PC-9 (cell line): Measurements from ENCODE around the gene PRDM2. TPM values are rescaled to one million over a fixed set of nuclear protein-coding genes. Genes with fewer than 3 reads are reported as not detected.

ENCODE experiments used
- BruUV-seq: library from RNA; stranded (reverse); fragments of 400-500 nt; replicated peaks from 2 replicates; lab custom pipeline; 2021; lab: Mats Ljungman, UMichigan
- CTCF ChIA-PET: fragments of 300-600 bp; sonication (Branson Sonifier 250); formaldehyde crosslinking; loops from one replicate; lab custom pipeline; 2022; ENCODE audit warnings: antibody characterized with exemption; lab: Charles Lee
- POLR2A ChIA-PET: fragments of 300-600 bp; sonication (Branson Sonifier 250); formaldehyde crosslinking; loops from one replicate; lab custom pipeline; 2022; ENCODE audit warnings: antibody characterized with exemption; ENCODE audit not compliant: unreplicated experiment; lab: Charles Lee
- DNase-seq, 2 experiments: peaks; one replicate each; pipeline versions ENCODE4 v3.0.0 to v3.0.0-alpha.2; 2015 to 2022; ENCODE audit warnings: mixed read lengths in 1 of 2
- H2AFZ ChIP-seq: fragments of 200-600 bp; sonication (generic); 2 replicates; pipeline ENCODE4 v1.8.1; 2017; ENCODE audit warnings: antibody characterized with exemption
- H3F3A ChIP-seq: fragments of 200-600 bp; sonication (generic); 2 replicates; pipeline ENCODE4 v1.8.1; 2017; ENCODE audit warnings: antibody characterized with exemption, mild to moderate bottlenecking, low read depth; ENCODE audit not compliant: insufficient read depth
- H3K27ac ChIP-seq: fragments of 200-600 bp; sonication (generic); 2 replicates; pipeline ENCODE4 v1.6.1; 2016; ENCODE audit warnings: mixed run types
- H3K27me3 ChIP-seq: fragments of 200-600 bp; sonication (generic); 2 replicates; pipeline ENCODE4 v1.6.1; 2016; ENCODE audit warnings: low read depth, mixed run types; ENCODE audit not compliant: insufficient read depth
- H3K36me3 ChIP-seq: fragments of 200-600 bp; sonication (generic); 2 replicates; pipeline ENCODE4 v1.6.1; 2016; ENCODE audit warnings: low read depth, mixed run types
- H3K4me1 ChIP-seq: fragments of 200-600 bp; sonication (generic); replicated peaks from 2 replicates; pipeline ENCODE4 v1.6.1; 2016; ENCODE audit warnings: mixed run types; ENCODE audit not compliant: insufficient read depth
- H3K4me2 ChIP-seq: fragments of 200-600 bp; sonication (generic); 2 replicates; pipeline ENCODE4 v1.6.1; 2017; ENCODE audit warnings: mixed run types
- H3K4me3 ChIP-seq: fragments of 200-600 bp; sonication (generic); 2 replicates; pipeline ENCODE4 v1.6.1; 2016; ENCODE audit warnings: mixed run types
- H3K79me2 ChIP-seq: fragments of 200-600 bp; sonication (generic); 2 replicates; pipeline ENCODE4 v1.6.1; 2017; ENCODE audit warnings: low read depth, mixed run types
- H3K9me2 ChIP-seq: fragments of 200-600 bp; sonication (generic); 2 replicates; pipeline ENCODE4 v1.8.1; 2017; ENCODE audit warnings: mild to moderate bottlenecking; ENCODE audit not compliant: insufficient read depth
- H3K9me3 ChIP-seq: fragments of 200-600 bp; sonication (generic); 2 replicates; pipeline ENCODE4 v1.8.1; 2016; ENCODE audit warnings: low read depth; ENCODE audit not compliant: insufficient read depth
- H4K20me1 ChIP-seq: fragments of 200-600 bp; sonication (generic); 2 replicates; pipeline ENCODE4 v1.8.1; 2017; ENCODE audit not compliant: insufficient read depth
- CTCF ChIP-seq: fragments of 200-600 bp; sonication (generic); conservative IDR thresholded peaks from 2 replicates; pipeline ENCODE4 v1.6.1; 2017; ENCODE audit warnings: mixed run types, antibody characterized with exemption, mild to moderate bottlenecking, moderate library complexity
- EZH2 ChIP-seq: fragments of 200-600 bp; sonication (generic); IDR thresholded peaks from 2 replicates; pipeline ENCODE4 v1.8.0; 2017; ENCODE audit warnings: antibody characterized with exemption, low read depth
- intact Hi-C: fragments of 100-400 bp; cut with micrococcal nuclease; formaldehyde crosslinking; loops from one replicate; pipeline ENCODE4 v1.10.0; 2022; ENCODE audit not compliant: unreplicated experiment
- total RNA-seq: library from RNA; stranded (reverse); gene quantifications from 2 replicates; pipeline ENCODE4 v1.2.3, GENCODE V29; 2021

The PRDM2 gene
- total RNA-seq, 1 experiment from 2014 or later = 32.1 TPM

GRCh38 chr1:13681921-13682320 is 18.1 kb upstream of the PRDM2 start:
- H3K79me2 ChIP-seq = no peaks in the 10 kb centered on the region
- H3K4me1 ChIP-seq = no peaks in the 10 kb centered on the region
- no peak overlapping the region for H2AFZ ChIP-seq
- ChIA-PET CTCF (no interaction called here), POLR2A (no interaction called here)
- no peaks in the 10 kb centered on the region for H3K36me3 ChIP-seq
- peaks cover 4% of the 10 kb centered on the region; the same call in 1 of the 2 replicates for H3K27me3 ChIP-seq
- H3F3A ChIP-seq = no peaks in the 10 kb centered on the region
- no peak for DNase-seq
- no peak overlapping the region for H3K4me2 ChIP-seq
- no peak for TF ChIP-seq CTCF
- no peak for TF ChIP-seq EZH2
- no peaks in the 10 kb centered on the region for H3K9me3 ChIP-seq
- intact Hi-C loops = no loop called here
- no peaks in the 10 kb centered on the region for H3K9me2 ChIP-seq
- H3K4me3 ChIP-seq = no peak overlapping the region
- H3K27ac ChIP-seq = no peak overlapping the region
- H4K20me1 ChIP-seq = no peaks in the 10 kb centered on the region
- BruUV-seq = no TSS peak

GRCh38 chr1:13682444-13682843 is 17.5 kb upstream of the PRDM2 start:
- Histone ChIP-seq H3K4me1 (no peaks in the 10 kb centered on the region), H2AFZ (no peak overlapping the region), H3K4me2 (no peak overlapping the region), H4K20me1 (no peaks in the 10 kb centered on the region), H3K27me3 (peaks cover 4% of the 10 kb centered on the region; the same call in 1 of the 2 replicates), H3F3A (no peaks in the 10 kb centered on the region), H3K79me2 (no peaks in the 10 kb centered on the region), H3K4me3 (no peak overlapping the region), H3K9me3 (no peaks in the 10 kb centered on the region), H3K27ac (no peak overlapping the region), H3K36me3 (no peaks in the 10 kb centered on the region), H3K9me2 (no peaks in the 10 kb centered on the region)
- TF ChIP-seq EZH2 (no peak), CTCF (no peak)
- CTCF ChIA-PET = no interaction called here
- BruUV-seq = no TSS peak
- POLR2A ChIA-PET = no interaction called here
- intact Hi-C loops = no loop called here
- no peak for DNase-seq

GRCh38 chr1:13683206-13683605 is 16.8 kb upstream of the PRDM2 start:
- H3K4me3 ChIP-seq = no peak overlapping the region
- no peaks in the 10 kb centered on the region for H4K20me1 ChIP-seq
- H3K4me1 ChIP-seq = no peaks in the 10 kb centered on the region
- no peak overlapping the region for H2AFZ ChIP-seq
- H3K4me2 ChIP-seq = no peak overlapping the region
- H3K27ac ChIP-seq = no peak overlapping the region
- no peaks in the 10 kb centered on the region for H3K36me3 ChIP-seq
- intact Hi-C loops = no loop called here
- no peak for DNase-seq
- no peaks in the 10 kb centered on the region for H3K9me2 ChIP-seq
- no peaks in the 10 kb centered on the region for H3K9me3 ChIP-seq
- H3K27me3 ChIP-seq = peaks cover 4% of the 10 kb centered on the region; the same call in 1 of the 2 replicates
- H3K79me2 ChIP-seq = no peaks in the 10 kb centered on the region
- ChIA-PET CTCF (no interaction called here), POLR2A (interaction anchor here (0.6 kb wide), 1 partner anchor 38 kb away, joined by 4 read pairs; no protein-coding TSS in a partner anchor)
- TF ChIP-seq CTCF (no peak), EZH2 (no peak)
- H3F3A ChIP-seq = no peaks in the 10 kb centered on the region
- BruUV-seq = no TSS peak
